NCI-H128 (cell line): ENCODE measurements around the gene RTF1.
"Not testable (repeated sequence)": the region's sequence is repeated elsewhere in the genome, so short reads cannot be mapped to it uniquely, and the experiment has no call there.

Source experiments
- DNase-seq: peaks from one replicate; lab custom pipeline; 2025; ENCODE audit not compliant: unreplicated experiment; lab: John Stamatoyannopoulos, UW

The RTF1 gene

DNA sequence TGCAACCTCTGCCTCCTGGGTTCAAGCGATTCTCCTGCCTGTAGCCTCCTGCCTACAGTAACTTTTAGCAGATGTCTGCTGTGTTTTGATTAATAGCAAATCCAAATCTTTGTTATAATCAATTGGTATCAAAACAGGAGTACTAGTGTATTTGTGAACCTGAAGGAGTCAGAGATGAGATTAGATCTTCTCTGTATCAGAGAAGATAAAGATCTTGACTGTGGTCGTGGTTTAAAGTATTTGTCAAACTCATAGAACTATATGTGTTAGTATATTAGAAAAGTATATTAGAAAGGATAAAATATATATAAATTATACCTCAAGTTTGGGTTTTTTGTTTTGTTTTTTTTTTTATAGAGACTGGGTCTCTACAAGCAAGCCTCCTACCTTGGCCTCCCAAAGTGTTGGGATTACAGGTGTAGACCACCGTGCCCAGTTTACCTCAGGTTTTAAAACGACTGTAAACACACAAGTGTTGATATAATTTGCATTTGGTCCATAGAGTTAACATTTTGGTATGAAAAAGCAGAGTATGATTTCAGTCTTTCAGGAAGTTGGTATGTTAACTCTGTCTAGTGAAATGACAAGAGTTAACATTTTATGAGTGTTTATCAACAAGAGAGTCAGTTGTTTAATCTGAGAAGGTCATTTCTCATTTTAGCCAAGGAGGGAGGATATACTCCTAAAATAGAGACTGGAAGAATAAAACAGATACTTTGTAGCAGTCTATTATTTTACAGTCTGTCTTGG is 18.3 kb downstream of the RTF1 start:
- DNase-seq: no peak

DNA sequence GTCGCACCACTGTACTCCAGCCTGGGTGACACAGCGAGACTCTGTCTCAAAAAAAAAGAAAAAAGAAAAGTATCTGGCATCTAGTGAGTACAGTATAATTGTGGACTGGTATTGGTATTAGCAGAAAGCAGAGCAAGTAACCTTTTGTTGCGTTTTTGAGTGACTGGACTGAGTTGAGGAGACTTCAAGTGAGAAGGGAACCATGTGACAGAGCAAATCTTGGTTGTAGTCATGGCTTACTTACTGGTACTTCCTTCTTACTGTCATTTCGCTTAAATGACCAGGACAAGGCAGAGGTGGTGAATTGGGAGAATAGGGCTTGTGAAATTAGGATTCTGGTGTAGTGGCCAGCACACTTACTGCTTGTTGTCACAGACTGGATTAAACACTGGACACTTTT is 20.6 kb downstream of the RTF1 start:
- no peak for DNase-seq

DNA sequence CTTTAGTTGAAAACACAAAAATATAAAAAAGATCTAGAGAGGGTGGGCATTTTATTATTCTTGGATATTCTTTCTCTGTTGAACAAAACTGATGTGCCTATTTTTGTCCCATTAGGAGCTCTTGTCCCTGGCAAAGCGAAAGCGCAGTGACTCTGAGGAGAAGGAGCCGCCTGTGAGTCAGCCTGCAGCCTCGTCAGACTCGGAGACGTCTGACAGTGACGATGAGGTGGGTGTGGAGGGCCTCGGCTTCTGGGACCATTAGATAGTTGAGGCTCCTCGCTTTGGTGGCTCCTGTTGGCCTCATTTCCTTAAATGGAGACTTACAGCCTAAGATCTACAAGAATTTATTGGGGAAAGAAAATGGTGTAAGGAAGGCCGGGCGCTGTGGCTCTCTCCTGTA is 21.3 kb downstream of the RTF1 start:
- no peak for DNase-seq

DNA sequence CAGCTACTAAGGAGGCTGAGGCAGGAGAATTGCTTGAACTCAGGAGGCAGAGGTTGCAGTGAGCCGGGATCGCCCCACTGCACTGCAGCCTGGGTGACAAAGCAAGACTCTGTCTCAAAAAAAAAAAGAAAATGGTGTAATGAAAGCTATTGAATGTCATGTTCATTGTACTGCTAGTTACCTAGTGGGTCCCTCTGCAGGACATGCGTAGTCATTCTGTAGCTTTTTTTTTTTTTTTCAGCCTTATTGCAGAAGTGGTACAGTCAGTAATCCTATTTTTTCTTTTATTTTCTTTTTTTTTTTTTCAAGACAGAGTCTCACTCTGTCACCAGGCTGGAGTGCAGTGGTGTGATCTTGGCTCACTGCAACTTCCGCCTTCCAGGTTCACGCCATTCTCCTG is 21.9 kb downstream of the RTF1 start:
- not testable (repeated sequence) for DNase-seq

DNA sequence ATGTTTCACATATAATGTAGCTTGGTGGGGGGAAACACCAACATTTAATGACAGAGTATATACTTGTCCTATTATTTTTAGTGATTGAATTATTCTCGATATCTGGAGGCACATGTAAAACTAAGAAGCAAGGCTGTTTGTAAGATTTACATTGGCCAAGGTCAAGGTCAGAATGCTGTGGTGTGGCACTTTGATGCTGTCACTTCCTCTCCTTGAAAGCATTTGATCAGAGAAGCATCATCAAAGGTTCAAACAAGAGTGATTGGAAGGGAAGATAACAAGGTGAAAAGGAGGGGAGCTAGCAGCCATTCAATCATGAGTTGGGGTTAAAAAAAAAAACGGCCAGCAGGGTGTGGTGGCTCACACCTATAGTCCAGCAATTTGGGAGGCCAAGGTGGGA is 26.4 kb downstream of the RTF1 start:
- no peak for DNase-seq

DNA sequence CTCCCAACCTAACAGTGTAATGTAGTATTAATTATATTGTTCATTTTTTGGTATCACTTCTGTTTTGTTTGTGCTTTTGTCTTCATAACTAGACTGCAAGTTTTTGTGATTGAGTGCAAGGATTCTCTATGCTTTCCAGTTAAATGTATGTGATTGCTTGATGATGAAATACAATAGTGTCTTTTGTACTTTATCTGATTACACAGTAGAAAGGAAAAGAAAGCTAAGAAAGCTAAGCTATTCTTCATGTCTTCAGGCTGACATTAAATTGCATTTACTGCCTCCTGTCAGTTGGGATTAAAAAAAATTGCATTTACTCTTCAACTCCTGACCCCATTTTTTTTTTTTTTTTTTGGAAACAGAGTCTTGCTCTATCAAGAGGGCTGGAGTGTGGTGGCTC is 28.5 kb downstream of the RTF1 start:
- no peak for DNase-seq

DNA sequence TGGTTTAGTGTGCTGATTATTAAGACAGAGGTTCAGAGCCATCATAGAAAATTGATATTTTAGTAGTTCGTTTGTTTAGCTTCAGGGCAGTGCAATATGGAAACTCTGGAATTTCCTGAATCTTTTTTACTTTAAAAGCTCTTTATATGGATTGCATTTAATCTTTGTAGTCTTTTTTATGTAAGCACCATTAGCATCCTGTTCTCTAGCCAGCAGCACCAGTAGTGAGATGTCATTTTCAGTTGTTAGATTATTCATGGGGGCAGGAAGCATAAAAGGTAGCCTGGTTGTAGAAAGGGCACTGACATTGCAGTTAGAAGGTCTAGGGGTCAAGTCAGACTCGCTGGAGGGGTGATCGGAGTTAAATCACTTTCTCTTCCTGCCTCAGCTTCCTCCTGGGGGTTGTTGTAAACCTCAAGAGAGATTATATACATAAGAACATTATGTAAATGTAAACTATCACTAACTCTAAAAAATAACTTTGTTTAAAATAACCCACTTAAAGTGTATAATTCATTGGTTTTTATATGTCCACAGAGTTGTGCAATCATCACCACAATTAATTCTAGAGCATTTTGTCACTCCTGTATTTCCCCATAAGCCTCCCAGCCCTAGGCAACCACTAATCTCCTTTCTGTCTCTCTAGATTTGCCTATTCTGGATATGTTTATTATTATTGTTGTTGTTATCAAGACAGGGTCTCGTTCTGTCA is 45.3 kb downstream of the RTF1 start:
- DNase-seq: no peak

DNA sequence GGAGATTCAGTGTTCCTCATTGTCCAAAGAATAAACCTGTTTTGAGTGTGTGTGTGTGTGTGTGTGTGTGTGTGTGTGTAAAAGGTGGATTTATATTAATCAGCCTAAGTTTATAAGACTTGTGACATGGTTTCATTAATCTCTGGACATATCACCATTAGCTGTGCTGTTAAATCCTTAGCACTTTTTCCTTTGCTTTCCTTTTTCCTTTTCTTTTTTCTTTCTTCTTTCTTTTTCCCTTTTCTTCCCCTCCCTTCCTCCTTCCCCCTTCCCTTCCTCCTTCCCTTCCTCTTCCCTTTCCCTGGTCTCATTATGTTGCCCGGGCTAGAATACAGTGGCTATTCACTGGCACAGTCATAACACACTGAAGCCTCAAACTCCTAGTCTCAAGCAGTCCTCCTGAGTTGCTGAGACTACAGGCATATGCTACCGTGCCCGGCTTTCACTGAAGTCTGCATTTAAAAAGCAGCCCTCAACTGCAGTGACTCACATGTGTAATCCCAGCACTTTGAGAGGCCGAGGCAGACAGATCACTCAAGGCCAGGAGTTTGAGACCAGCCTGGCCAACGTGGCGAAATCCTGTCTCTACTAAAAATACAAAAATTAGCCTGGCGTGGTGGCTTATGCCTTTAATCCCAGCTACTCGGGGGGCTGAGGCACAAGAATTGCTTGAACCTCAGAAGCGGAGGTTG is 48.1 kb downstream of the RTF1 start:
- no peak for DNase-seq

DNA sequence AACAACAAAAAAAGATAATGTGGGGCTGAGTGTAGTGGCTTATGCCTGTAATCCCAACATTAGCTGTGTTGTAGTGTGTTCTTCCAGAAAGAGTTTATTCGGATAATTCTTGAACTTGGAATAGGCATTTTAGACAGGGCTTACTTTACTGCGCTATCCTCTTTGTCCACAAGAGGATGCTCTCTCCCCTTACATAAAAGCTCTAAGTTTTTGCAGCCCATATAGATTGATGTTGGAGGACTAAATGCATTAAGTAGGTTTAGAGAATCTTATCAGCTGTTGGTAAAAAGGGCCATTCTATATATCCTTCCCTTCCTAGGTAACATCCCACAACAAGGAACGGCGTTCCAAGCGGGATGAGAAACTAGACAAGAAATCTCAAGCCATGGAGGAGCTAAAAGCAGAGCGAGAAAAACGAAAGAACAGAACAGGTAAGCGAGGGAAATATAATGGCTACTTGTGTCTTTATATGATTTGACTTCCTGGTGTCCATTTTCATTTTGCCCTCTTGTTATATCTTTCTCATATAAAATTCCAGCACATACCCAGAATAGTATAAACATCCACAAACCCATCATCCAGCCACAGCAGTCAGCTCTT is 49.0 kb downstream of the RTF1 start:
- no peak for DNase-seq

DNA sequence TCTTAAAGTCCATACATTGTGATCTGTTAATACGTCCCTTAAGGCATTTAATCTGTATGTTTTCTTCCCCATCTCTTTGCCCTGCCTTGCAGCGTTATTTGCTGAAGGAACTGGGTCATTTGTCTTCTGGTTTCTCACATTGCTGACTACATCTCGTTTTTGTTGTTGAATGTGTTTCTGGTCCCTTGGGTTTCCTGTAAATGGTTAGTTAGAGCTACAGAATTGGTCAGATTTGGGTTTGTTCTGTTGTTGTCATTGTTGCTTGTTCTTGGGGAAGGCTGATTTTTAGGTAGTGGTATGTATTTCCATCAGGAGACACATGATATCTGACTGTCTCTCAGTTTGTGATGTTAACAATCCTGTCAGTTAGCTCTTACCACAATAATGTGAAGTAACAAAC is 49.8 kb downstream of the RTF1 start:
- DNase-seq: no peak

DNA sequence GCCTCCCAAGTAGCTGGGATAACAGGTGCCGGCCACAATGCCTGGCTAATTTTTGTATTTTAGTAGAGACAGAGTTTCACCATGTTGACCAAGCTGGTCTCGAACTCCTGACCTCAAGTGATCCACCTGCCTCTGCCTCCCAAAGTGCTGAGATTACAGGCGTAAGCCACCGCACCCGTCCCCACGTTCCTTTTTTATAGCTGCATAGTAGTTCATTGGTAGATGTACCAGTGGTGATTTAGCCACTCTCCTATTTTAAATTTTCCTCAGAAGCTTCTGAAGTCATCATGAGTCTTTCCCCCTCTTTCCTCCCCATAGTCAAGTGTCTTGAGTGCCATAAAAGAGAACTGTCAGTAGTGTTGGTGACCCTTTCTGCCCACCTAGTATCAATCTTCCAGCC is 52.7 kb downstream of the RTF1 start:
- not testable (repeated sequence) for DNase-seq

DNA sequence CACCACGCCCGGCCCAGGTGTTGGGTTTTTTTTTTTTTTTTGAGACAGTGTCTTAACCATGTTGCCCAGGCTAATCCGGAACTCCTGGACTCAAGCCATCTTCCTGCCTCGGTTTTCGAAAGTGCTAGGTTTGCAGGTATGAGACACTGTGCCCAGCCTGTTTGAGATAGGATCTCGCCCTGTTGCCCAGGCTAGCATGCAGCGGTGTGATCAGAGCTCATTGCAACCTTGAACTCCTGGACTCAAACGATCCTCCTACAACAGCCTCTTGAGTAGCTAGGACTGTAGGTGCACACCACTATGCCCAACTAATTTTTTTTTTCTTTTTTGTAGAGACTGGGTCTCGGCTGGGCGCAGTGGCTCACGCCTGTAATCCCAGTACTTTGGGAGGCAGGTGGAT is 56.5 kb downstream of the RTF1 start:
- DNase-seq: no peak

DNA sequence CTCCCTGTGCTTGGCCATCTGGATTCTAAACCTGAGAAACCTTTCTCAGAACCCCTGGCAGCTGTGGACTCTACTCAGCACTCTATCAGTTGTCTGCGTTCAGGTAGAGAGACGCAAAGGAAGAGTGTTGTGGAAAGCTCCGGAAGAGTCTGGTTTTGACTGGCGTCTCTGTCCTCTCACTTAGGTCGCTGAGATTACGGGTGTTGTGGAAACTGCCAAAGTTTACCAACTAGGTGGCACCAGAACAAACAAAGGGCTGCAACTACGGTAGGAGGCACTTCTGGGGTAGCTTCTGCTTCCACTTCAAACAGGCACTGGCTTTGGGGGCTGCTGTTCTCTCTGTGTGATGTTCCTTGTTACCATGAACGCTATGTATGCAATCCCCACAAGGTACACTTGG is 57.5 kb downstream of the RTF1 start:
- no peak for DNase-seq

DNA sequence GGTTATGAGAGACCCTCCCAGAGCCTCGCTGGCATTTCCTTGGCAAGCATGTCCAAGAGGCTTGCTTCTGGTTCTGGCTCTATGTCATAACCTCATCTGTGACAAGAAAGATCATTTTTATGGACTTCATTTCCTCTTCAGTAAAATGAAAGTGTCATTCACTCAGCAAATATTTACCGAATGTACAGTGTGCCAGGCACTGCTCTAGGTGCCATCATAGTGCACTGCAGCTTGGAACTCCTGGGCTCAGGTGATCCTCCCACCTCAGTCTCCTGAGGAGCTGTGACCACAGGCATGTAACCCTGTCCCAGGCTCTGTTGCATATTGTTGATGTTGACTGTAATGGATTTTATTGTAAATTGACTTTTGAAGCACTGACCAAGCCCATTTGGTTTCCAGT is 58.0 kb downstream of the RTF1 start:
- no peak for DNase-seq

DNA sequence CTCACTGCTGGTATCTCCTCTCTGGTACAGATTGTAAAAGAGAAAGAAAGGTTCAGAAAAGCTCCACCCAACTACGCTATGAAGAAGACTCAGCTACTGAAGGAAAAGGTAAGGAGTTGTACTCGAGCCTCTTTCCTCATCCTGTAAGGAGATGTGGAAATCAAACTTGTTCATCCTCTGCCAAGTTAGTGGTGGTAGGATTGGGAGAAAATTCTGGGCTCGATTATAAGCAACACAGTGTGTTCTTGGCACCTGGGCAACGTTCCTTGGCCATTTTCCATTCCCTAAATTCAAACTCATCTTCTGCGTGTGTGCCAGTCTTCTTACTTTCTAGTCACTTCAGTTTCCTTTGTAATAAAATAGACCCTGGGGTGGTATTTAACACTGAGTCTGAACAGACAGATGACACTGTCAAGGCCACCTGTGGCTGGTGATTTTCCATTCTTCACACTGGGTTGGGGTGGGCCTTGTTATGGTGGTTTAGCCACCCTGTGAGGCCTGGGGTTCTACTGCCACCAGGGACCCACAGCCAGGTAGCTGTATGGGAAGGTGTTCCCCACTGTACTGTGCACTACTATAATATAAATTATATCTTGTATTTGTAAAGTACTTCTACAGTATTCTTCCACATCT is 59.6 kb downstream of the RTF1 start:
- no peak for DNase-seq

DNA sequence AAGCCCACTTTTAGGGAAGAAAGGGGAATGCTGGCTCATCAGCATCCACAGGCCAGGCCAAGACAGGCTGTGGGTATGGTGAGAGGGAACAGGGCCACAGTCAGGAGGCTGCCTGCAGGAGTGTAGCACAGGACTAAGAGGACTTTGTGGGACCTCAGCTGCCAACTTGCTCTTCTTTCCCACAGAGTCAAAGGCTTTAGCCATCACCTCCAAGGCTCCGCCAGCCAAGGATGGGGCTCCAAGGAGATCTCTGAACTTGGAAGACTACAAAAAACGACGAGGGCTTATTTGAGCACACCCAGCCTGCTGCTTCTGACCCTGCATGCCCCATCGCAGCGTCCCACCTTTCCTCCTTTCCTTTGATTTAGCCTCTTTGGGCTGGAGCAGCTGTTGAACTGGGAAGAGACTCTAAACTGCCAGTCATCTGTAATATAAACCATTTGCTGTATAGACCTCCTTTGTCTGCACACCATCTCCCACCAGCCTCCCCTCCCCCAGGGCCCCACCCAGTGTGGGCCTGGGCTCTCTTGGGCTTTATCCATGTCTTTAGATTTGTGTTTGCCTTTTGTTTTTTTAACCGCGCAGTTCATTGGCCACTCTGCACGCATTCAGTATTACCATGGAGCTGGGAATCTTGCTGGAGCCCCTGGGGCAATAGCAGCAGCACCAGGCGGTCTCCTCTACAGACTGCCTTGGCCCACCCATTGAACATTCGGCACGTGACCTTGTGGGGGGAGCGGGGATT is 63.7 kb downstream of the RTF1 start:
- DNase-seq: no peak

DNA sequence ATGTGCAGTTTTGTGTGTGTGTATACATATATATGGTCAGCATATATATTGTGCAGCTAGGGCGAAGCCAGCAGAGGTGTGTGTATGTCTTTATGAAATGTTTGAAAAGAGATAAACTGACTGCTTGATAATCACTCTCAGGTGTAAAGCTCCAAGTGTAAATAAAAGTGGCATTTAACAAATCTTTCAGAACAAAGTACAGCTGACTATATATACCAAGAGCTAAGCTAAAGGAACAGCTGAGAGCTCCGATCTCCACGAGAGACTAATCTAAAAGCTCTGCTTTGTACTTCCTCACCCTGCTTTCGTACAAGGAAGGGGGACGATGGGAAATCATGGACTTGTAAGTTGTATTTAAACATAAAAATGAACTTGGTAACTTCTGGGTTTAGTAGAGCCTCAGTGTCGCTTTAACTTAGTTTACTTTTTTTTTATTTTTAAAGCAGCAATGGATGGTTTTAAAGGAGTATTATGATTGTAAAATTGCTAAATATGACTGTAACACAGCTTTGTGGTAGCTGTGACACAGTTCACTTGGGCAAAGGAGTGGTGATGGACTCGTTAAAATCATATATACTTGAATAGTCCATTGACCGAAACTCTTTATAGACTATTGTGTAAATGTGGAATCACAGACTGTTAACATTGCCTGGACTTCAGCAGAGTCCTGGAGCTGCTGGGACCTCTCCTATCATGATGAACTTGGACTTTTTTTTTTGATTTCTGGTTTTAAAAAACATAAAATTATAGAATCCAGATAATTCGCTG is 65.4 kb downstream of the RTF1 start:
- no peak for DNase-seq

DNA sequence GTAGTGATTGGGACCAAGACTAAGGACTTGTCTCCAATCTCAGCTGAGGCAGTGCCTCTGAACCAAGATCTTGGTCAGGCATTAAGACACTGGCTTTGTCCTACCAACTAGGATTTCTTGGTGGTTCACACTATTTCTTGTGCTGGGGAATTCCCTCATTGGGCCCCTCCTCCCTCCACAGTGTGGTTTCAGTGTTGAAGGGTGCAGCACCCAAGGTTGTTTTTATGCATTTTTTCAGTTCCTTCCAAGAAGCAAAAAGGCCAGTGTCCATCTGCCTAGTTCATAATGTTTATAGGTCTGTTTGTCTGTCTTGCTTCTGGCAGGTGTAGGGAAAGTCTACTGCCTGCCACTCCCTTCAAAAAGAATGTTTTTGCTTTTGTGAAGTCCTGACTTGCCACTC is 66.2 kb downstream of the RTF1 start:
- no peak for DNase-seq

DNA sequence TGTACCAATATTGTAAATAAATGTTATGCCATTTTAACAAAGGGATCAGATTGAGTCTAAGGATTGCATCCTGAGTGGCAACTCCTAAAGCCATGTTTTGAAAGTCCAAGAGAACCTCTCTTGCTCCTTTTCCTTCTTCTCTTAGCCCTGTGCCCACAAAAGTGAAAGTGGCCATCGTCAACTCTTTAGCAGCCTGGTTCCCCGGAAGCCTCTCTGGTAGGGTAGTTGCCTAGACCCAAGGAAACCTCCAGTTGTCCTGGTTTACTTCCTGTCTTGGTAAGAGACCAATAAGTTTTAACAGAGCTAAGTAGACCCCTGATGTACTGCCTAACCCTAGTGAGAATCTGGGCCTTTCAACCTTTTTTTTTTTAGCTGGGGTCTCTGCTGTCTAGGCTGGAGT is 66.6 kb downstream of the RTF1 start:
- DNase-seq: no peak
